B cell (primary cell): ENCODE measurements around the gene BRICD5. TPM values are rescaled to one million over a fixed set of nuclear protein-coding genes. Genes with fewer than 3 reads are reported as not detected.
A peak's percentile ranks its signal among the peaks of the same experiment; 100 is the strongest.

ENCODE experiments used
- ATAC-seq: fragments of 200-7000 bp; cut with Tn5 transposase; one replicate; pipeline ENCODE4 v1.10.0; 2021; ENCODE audit warnings: low read depth, mild to moderate bottlenecking, moderate number of reproducible peaks, moderate library complexity
- CTCF ChIA-PET: fragments of 350-600 bp; sonication (Branson Sonifier 250); formaldehyde crosslinking; loops from one replicate; lab custom pipeline; 2021; ENCODE audit warnings: antibody characterized with exemption, inconsistent platforms; lab: Charles Lee
- POLR2A ChIA-PET: fragments of 350-600 bp; sonication (Branson Sonifier 250); formaldehyde crosslinking; loops from one replicate; lab custom pipeline; 2021; ENCODE audit warnings: antibody characterized with exemption; lab: Charles Lee
- DNase-seq: peaks from one replicate; pipeline ENCODE4 v3.0.0; 2013
- H2AFZ ChIP-seq: 2 replicates; pipeline ENCODE4 v1.6.1; 2012; ENCODE audit warnings: mild to moderate bottlenecking, low read depth, low read length; ENCODE audit not compliant: insufficient read depth, poor library complexity, severe bottlenecking
- H3K27ac ChIP-seq, 2 donors: 1 replicate in 1 of 2; 2 replicates in 1 of 2; pipeline ENCODE4 v1.5.1; 2012 to 2013; ENCODE audit warnings: low read length in 2 of 2, mild to moderate bottlenecking in 2 of 2, moderate library complexity in 1 of 2
- H3K27me3 ChIP-seq, 4 experiments: fragments of 200-600 bp in 1 of 4; sonication (generic) in 1 of 4; replicated peaks in 1 of 4; 1 replicate in 2 of 4; 2 replicates in 2 of 4; pipeline versions ENCODE4 v1.6.1 to v1.7.0; 2013 to 2016; ENCODE audit warnings: low read length in 3 of 4, mild to moderate bottlenecking in 2 of 4, mixed read lengths in 1 of 4, moderate library complexity in 1 of 4; ENCODE audit not compliant: insufficient read depth in 4 of 4, control insufficient read depth in 3 of 4; ENCODE audit errors: control extremely low read depth in 1 of 4
- H3K36me3 ChIP-seq, 2 experiments: replicated peaks in 1 of 2; 1 replicate in 1 of 2; 2 replicates in 1 of 2; pipeline versions ENCODE4 v1.6.1 to v1.7.1; 2013; ENCODE audit warnings: low read length in 1 of 2; ENCODE audit not compliant: insufficient read depth in 2 of 2, control insufficient read depth in 1 of 2; ENCODE audit errors: control extremely low read depth in 1 of 2, extremely low read depth in 1 of 2
- H3K4me1 ChIP-seq, 2 donors: fragments of 200-600 bp in 1 of 2; sonication (generic) in 1 of 2; 1 replicate in 1 of 2; 2 replicates in 1 of 2; pipeline versions ENCODE4 v1.5.1 to v1.6.1; 2013 to 2017; ENCODE audit warnings: low read length in 2 of 2; ENCODE audit not compliant: control insufficient read depth in 2 of 2, insufficient read depth in 2 of 2
- H3K4me2 ChIP-seq: replicated peaks from 2 replicates; pipeline ENCODE3; 2012; ENCODE audit warnings: mild to moderate bottlenecking, low read depth, low read length; ENCODE audit not compliant: poor library complexity, severe bottlenecking
- H3K4me3 ChIP-seq, 5 experiments: fragments of 200-600 bp in 1 of 5; sonication (generic) in 1 of 5; 1 replicate in 3 of 5; 2 replicates in 2 of 5; pipeline versions ENCODE4 v1.5.1 to v1.7.0; 2011 to 2016; ENCODE audit warnings: low read length in 4 of 5, mild to moderate bottlenecking in 4 of 5, low read depth in 2 of 5, control low read depth in 1 of 5, moderate library complexity in 1 of 5; ENCODE audit not compliant: insufficient read depth in 1 of 5; ENCODE audit errors: control extremely low read depth in 1 of 5, extremely low read depth in 1 of 5
- H3K79me2 ChIP-seq: fragments of 200-600 bp; sonication (generic); one replicate; pipeline ENCODE4 v1.6.0; 2016; ENCODE audit warnings: low read length; ENCODE audit not compliant: control insufficient read depth, insufficient read depth
- H3K9ac ChIP-seq: fragments of 200-600 bp; sonication (generic); 2 replicates; pipeline ENCODE4 v1.6.1; 2017; ENCODE audit warnings: mild to moderate bottlenecking, low read length, moderate library complexity
- H3K9me3 ChIP-seq, 3 donors: one replicate each; pipeline versions ENCODE4 v1.6.1 to v1.7.1; 2013; ENCODE audit warnings: low read length in 2 of 3; ENCODE audit not compliant: control insufficient read depth in 2 of 3, insufficient read depth in 1 of 3; ENCODE audit errors: control extremely low read depth in 1 of 3
- H4K20me1 ChIP-seq: 2 replicates; pipeline ENCODE4 v1.6.0; 2012; ENCODE audit warnings: mild to moderate bottlenecking, low read length; ENCODE audit not compliant: insufficient read depth, control insufficient read depth, poor library complexity, severe bottlenecking
- H3K27ac Mint-ChIP-seq: one replicate; pipeline ENCODE4 v1.8.0; 2021; ENCODE audit warnings: mixed read lengths
- H3K27me3 Mint-ChIP-seq: one replicate; pipeline ENCODE4 v1.8.0; 2021; ENCODE audit warnings: mixed read lengths
- H3K4me1 Mint-ChIP-seq: one replicate; pipeline ENCODE4 v1.8.0; 2021; ENCODE audit warnings: mixed read lengths
- H3K4me3 Mint-ChIP-seq: one replicate; pipeline ENCODE4 v1.8.0; 2021; ENCODE audit warnings: mixed read lengths
- H3K9me3 Mint-ChIP-seq: one replicate; pipeline ENCODE4 v1.8.0; 2022; ENCODE audit warnings: mixed read lengths; ENCODE audit not compliant: insufficient read depth
- CTCF ChIP-seq: fragments of 200-600 bp; IDR thresholded peaks from one replicate; pipeline ENCODE4 v1.8.0; 2022; ENCODE audit warnings: antibody characterized with exemption, mild to moderate bottlenecking
- EZH2 ChIP-seq: IDR thresholded peaks from 2 replicates; pipeline ENCODE4 v1.6.1; 2012; ENCODE audit warnings: borderline replicate concordance, low read depth, mild to moderate bottlenecking, moderate library complexity, low read length; ENCODE audit not compliant: insufficient read depth, poor library complexity, severe bottlenecking
- WGBS: methylation state at CpG from one replicate; pipeline ENCODE4 v1.1.5; 2013; ENCODE audit warnings: missing lambda C conversion rate; ENCODE audit not compliant: insufficient coverage; 5-methylcytosine and 5-hydroxymethylcytosine counted together
- intact Hi-C: fragments of 100-400 bp; cut with micrococcal nuclease; formaldehyde crosslinking; loops from one replicate; pipeline ENCODE4 v1.10.0; 2022
- polyA plus RNA-seq: library from polyadenylated mRNA; depleted of rRNA; stranded (reverse); fragments of >200 nt; gene quantifications from 2 replicates; pipeline ENCODE4 v1.2.3, GENCODE V29; 2012
- total RNA-seq, 2 donors: library from RNA; stranded (reverse); fragments of 120-200 nt in 1 of 2; gene quantifications; 1 replicate in 1 of 2; 2 replicates in 1 of 2; pipeline versions ENCODE4 v1.2.3 to v1.2.4, GENCODE V29; 2013 to 2022

The BRICD5 gene
- total and polyA plus RNA-seq, 2 donors (not counting 1 experiment from before 2014, with no cell fraction given): 11.9 to 18.3 TPM

DNA sequence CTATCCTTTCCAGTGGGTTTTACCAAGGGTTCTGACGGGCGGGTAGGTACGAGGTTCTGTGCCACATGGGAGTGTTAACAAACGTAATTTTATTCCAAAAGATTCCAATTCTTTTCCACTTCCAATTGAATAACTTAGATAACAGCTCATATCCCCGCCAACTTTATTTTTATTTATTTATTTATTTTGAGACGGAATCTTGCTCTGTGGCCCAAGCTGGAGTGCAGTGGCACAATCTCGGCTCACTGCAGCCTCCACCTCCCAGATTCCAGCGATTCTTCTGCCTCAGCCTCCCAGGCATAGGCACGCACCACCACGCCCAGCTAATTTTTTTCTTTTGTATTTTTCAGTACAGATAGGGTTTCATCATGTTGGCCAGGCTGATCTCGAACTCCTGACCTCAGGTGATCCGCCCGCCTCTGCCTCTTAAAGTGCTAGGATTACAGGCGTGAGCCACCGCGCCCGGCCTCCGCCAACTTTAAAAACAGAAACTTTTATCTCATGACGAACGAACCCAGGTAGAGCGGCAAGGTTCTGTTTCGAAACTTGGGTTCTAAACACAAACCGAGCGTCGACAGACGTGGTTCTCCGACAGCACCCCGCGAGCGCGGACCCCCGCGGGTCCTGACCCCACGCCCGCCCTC lies 40.1 kb upstream of the BRICD5 start:
- Histone ChIP-seq H3K36me3 (peaks cover 0 to 26% of the 10 kb centered on the region in 2 experiments), H2AFZ (peak overlapping the region; percentile 87), H3K27me3 (no peaks in the 10 kb centered on the region), H3K9ac (peak overlapping the region; percentile 76), H3K79me2 (peaks cover 23% of the 10 kb centered on the region), H3K9me3 (no peaks in the 10 kb centered on the region), H4K20me1 (peaks cover 7% of the 10 kb centered on the region), H3K4me3 (peak overlapping the region; percentile 51 to 82 (median 68)), H3K27ac (peak overlapping the region; percentile 49 to 72), H3K4me1 (peaks cover 12 to 41% of the 10 kb centered on the region in 2 donors), H3K4me2 (peak overlapping the region; percentile 78)
- TF ChIP-seq CTCF: no peak
- TF ChIP-seq EZH2: no peak
- DNase-seq (no peak), ATAC-seq (no peak)
- intact Hi-C loops: loop anchor here (1.0 to 10.0 kb wide), 8 partner anchors 18 to 257 kb away; partner anchors contain the start of genes ABCA3, E4F1, MLST8 and NHERF2
- peak overlapping the region; percentile 88 for H3K4me3 Mint-ChIP-seq
- no peaks in the 10 kb centered on the region for H3K9me3 Mint-ChIP-seq
- 3% methylated on average over 26 of the region's 35 CpGs for WGBS
- POLR2A ChIA-PET: interaction anchor here (0.5 to 2.5 kb wide), 11 partner anchors 14 to 918 kb away, joined by 3 to 13 read pairs (median 4); partner anchors contain the start of genes ATP6V0C, DNASE1L2, E4F1 and MLST8
- H3K27ac Mint-ChIP-seq: peak overlapping the region; percentile 88
- H3K4me1 Mint-ChIP-seq: peaks cover 26% of the 10 kb centered on the region
- CTCF ChIA-PET: interaction anchor here (0.6 to 3.9 kb wide), 23 partner anchors 8 to 784 kb away, joined by 3 to 71 read pairs (median 4); partner anchors contain the start of genes ABCA3, CASKIN1, MLST8 and TEDC2
- no peaks in the 10 kb centered on the region for H3K27me3 Mint-ChIP-seq

DNA sequence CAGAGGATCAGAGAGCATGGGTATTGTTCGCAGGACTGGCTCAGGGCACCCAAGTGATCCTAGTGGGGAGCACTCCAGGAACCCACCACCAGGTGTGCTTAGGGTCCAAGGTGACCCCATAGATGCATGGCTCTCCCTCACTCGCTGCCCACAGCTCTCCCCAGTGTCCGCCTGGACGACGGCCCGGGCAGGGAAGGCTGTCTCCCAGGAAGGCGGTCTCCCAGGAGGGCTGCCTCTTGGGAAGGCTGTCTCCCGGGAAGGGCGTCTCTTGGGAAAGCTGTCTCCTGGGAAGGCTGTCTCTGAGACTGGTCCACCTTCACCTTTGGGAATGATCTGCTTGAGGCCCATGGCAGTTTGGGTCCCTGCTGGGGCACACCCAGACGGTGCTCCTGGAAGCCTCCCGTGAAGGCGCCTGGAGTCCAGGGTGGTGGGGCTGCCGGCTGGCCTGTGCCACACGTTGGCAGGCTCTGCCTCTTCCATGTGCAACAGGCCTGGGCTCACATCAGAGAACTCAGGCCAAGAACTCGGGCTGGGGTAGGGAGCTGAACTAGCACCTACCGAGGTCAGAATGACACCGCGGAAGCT lies 35.7 kb upstream of the BRICD5 start:
- CTCF ChIA-PET: interaction anchor here (2.0 kb wide), 1 partner anchor 51 kb away, joined by 6 read pairs; no protein-coding TSS in a partner anchor
- Histone ChIP-seq H3K79me2 (peaks cover 26% of the 10 kb centered on the region), H3K36me3 (peaks cover 0 to 46% of the 10 kb centered on the region in 2 experiments), H3K27ac (no peak overlapping the region), H3K27me3 (no peaks in the 10 kb centered on the region), H3K9ac (no peak overlapping the region), H3K9me3 (no peaks in the 10 kb centered on the region), H3K4me2 (no peak overlapping the region), H4K20me1 (peaks cover 14% of the 10 kb centered on the region), H2AFZ (no peak overlapping the region), H3K4me1 (peaks cover 7 to 13% of the 10 kb centered on the region in 2 donors), H3K4me3 (no peak overlapping the region)
- WGBS: 98% methylated on average over 18 of the region's 18 CpGs
- TF ChIP-seq EZH2: no peak
- H3K9me3 Mint-ChIP-seq: no peaks in the 10 kb centered on the region
- H3K4me3 Mint-ChIP-seq: no peak overlapping the region
- H3K27me3 Mint-ChIP-seq: no peaks in the 10 kb centered on the region
- ATAC-seq (no peak), DNase-seq (no peak)
- H3K27ac Mint-ChIP-seq: no peak overlapping the region
- peaks cover 8% of the 10 kb centered on the region for H3K4me1 Mint-ChIP-seq
- POLR2A ChIA-PET: no interaction called here
- intact Hi-C loops: no loop called here
